GM12878 (cell line): Measurements from ENCODE around the gene IQGAP1. TPM values are rescaled to one million over a fixed set of nuclear protein-coding genes. Genes with fewer than 3 reads are reported as not detected.

Source experiments
- ATAC-seq: fragments of 200-7000 bp; cut with Tn5 transposase; 3 replicates; pipeline ENCODE4 v1.9.1; 2020; ENCODE audit warnings: mild to moderate bottlenecking, moderate library complexity
- BruUV-seq: library from RNA; stranded (reverse); fragments of 400-500 nt; replicated peaks from 2 replicates; lab custom pipeline; 2021; lab: Mats Ljungman, UMichigan
- CTCF ChIA-PET: fragments of 300-600 bp; sonication (Branson Sonifier 250); formaldehyde crosslinking; extraction: SDS; loops from one replicate; lab custom pipeline; 2021; ENCODE audit warnings: inconsistent platforms; lab: Yijun Ruan, JAX
- POLR2A ChIA-PET: fragments of 350-600 bp; formaldehyde crosslinking; extraction: SDS; loops from one replicate; lab custom pipeline; 2021; ENCODE audit warnings: inconsistent platforms; lab: Charles Lee
- RAD21 ChIA-PET: fragments of 300-600 bp; sonication (Branson Sonifier 250); formaldehyde crosslinking; loops from one replicate; lab custom pipeline; 2023; ENCODE audit warnings: antibody characterized with exemption; ENCODE audit not compliant: unreplicated experiment; lab: Charles Lee
- SMC1A ChIA-PET: fragments of 300-600 bp; sonication (Branson Sonifier 250); formaldehyde crosslinking; loops from one replicate; lab custom pipeline; 2023; ENCODE audit not compliant: unreplicated experiment, uncharacterized antibody; lab: Charles Lee
- DNase-seq: peaks from one replicate; pipeline ENCODE4 v3.0.0-alpha.2; 2011; ENCODE audit warnings: low read depth, low spot score
- FAIRE-seq: peaks from 3 replicates; lab custom pipeline; 2011; peaks lifted over from hg19 to GRCh38; lab: Jason Lieb, UNC
- H2AFZ ChIP-seq: 2 replicates; pipeline ENCODE4 v1.6.0; 2011; ENCODE audit warnings: low read depth, low read length, control low read depth; ENCODE audit not compliant: control insufficient read depth
- H3K27ac ChIP-seq: 2 replicates; pipeline ENCODE4 v1.5.1; 2011; ENCODE audit warnings: control low read depth; ENCODE audit not compliant: control insufficient read depth, insufficient read depth
- H3K27me3 ChIP-seq, 2 experiments: replicated peaks in 1 of 2; 2 replicates each; pipeline versions ENCODE4 v1.6.0 to v1.6.1; 2011; ENCODE audit warnings: low read length in 1 of 2; ENCODE audit not compliant: control insufficient read depth in 2 of 2, insufficient read depth in 2 of 2
- H3K36me3 ChIP-seq, 2 experiments: 2 replicates each; pipeline ENCODE4 v1.5.1; 2011; ENCODE audit warnings: low read length in 1 of 2; ENCODE audit not compliant: control insufficient read depth in 2 of 2, insufficient read depth in 2 of 2
- H3K4me1 ChIP-seq: 2 replicates; pipeline ENCODE4 v1.6.1; 2011; ENCODE audit warnings: mild to moderate bottlenecking, low read length, moderate library complexity, mixed read lengths; ENCODE audit not compliant: control insufficient read depth, insufficient read depth
- H3K4me2 ChIP-seq: 2 replicates; pipeline ENCODE4 v1.6.0; 2011; ENCODE audit warnings: control low read depth; ENCODE audit not compliant: control insufficient read depth, insufficient read depth
- H3K4me3 ChIP-seq: fragments of 200-600 bp; sonication (generic); 2 replicates; pipeline ENCODE4 v1.5.1; 2016
- H3K79me2 ChIP-seq: 2 replicates; pipeline ENCODE4 v1.6.0; 2011; ENCODE audit warnings: low read length; ENCODE audit not compliant: control insufficient read depth, insufficient read depth
- H3K9ac ChIP-seq: 2 replicates; pipeline ENCODE4 v1.8.0; 2011; ENCODE audit warnings: low read length, control low read depth, mixed read lengths; ENCODE audit not compliant: control insufficient read depth, insufficient read depth
- H3K9me3 ChIP-seq: replicated peaks from 3 replicates; pipeline ENCODE4 v1.5.1; 2011; ENCODE audit warnings: mild to moderate bottlenecking, low read length; ENCODE audit not compliant: control insufficient read depth, insufficient read depth
- H4K20me1 ChIP-seq: 2 replicates; pipeline ENCODE4 v1.6.0; 2011; ENCODE audit not compliant: control insufficient read depth, insufficient read depth
- ATF3 ChIP-seq: IDR thresholded peaks from 2 replicates; pipeline ENCODE4 v1.6.1; 2011; ENCODE audit warnings: low read depth, mild to moderate bottlenecking, low read length, moderate library complexity, borderline replicate concordance; ENCODE audit errors: extremely low read depth
- BMI1 ChIP-seq: fragments of 450-650 bp; IDR thresholded peaks from 2 replicates; pipeline ENCODE4 v1.6.1; 2016; ENCODE audit warnings: mild to moderate bottlenecking, moderate library complexity, borderline replicate concordance
- EZH2 ChIP-seq: IDR thresholded peaks from 2 replicates; pipeline ENCODE4 v1.6.1; 2012; ENCODE audit warnings: low read depth, mild to moderate bottlenecking, control low read depth, inconsistent platforms, low read length, borderline replicate concordance; ENCODE audit not compliant: control insufficient read depth
- FOXM1 ChIP-seq: IDR thresholded peaks from 2 replicates; pipeline ENCODE4 v1.6.1; 2012; ENCODE audit warnings: low read depth, mild to moderate bottlenecking, inconsistent platforms, low read length, moderate library complexity
- GABPA ChIP-seq: IDR thresholded peaks from 2 replicates; pipeline ENCODE4 v1.6.1; 2014; ENCODE audit warnings: antibody characterized with exemption, low read depth, mild to moderate bottlenecking, inconsistent platforms
- HDAC2 ChIP-seq: fragments of 200-600 bp; sonication (generic); IDR thresholded peaks from 2 replicates; pipeline ENCODE4 v1.6.1; 2017
- IKZF2 ChIP-seq, 2 experiments: fragments of 450-650 bp; IDR thresholded peaks; 2 replicates each; pipeline ENCODE4 v1.6.1; 2017; ENCODE audit warnings: mild to moderate bottlenecking in 2 of 2, moderate library complexity in 2 of 2
- MEF2B ChIP-seq: fragments of 450-650 bp; IDR thresholded peaks from 2 replicates; pipeline ENCODE4 v1.6.1; 2018; ENCODE audit warnings: mild to moderate bottlenecking, moderate library complexity; ENCODE audit not compliant: partially characterized antibody, poor library complexity, severe bottlenecking
- NFYB ChIP-seq: IDR thresholded peaks from 2 replicates; pipeline ENCODE4 v1.6.1; 2011; ENCODE audit warnings: low read depth, mild to moderate bottlenecking, low read length, improper control_type of control experiment, moderate library complexity; ENCODE audit not compliant: insufficient read depth
- NR2F1 ChIP-seq: fragments of 450-650 bp; conservative IDR thresholded peaks from 2 replicates; pipeline ENCODE4 v1.6.1; 2017; ENCODE audit warnings: mild to moderate bottlenecking
- PBX3 ChIP-seq: IDR thresholded peaks from 2 replicates; pipeline ENCODE4 v1.6.1; 2011; ENCODE audit warnings: mild to moderate bottlenecking, low read depth, low read length, moderate library complexity; ENCODE audit not compliant: insufficient replicate concordance
- RELB ChIP-seq: fragments of 450-650 bp; IDR thresholded peaks from 2 replicates; pipeline ENCODE4 v1.6.1; 2017; ENCODE audit warnings: low read depth, mild to moderate bottlenecking, moderate library complexity
- RFX5 ChIP-seq: IDR thresholded peaks from 2 replicates; pipeline ENCODE4 v1.6.1; 2011; ENCODE audit warnings: low read depth, low read length, improper control_type of control experiment
- SRF ChIP-seq, 2 experiments: IDR thresholded peaks; 2 replicates each; pipeline ENCODE4 v1.6.1; 2011; ENCODE audit warnings: low read depth in 2 of 2, low read length in 2 of 2, mild to moderate bottlenecking in 1 of 2, moderate library complexity in 1 of 2
- TARDBP ChIP-seq: IDR thresholded peaks from 2 replicates; pipeline ENCODE4 v1.6.1; 2016; ENCODE audit warnings: borderline replicate concordance
- TCF3 ChIP-seq: IDR thresholded peaks from 2 replicates; pipeline ENCODE4 v1.6.1; 2012; ENCODE audit warnings: low read depth, mild to moderate bottlenecking, low read length, borderline replicate concordance; ENCODE audit not compliant: insufficient read depth
- ZNF687 ChIP-seq: fragments of 450-650 bp; IDR thresholded peaks from 2 replicates; pipeline ENCODE4 v1.6.1; 2017; ENCODE audit warnings: mild to moderate bottlenecking, moderate library complexity
- WGBS: methylation state at CpG from one replicate; pipeline ENCODE4 v1.1.6; 2016; ENCODE audit warnings: low lambda C conversion rate; ENCODE audit not compliant: insufficient replicate concordance, insufficient coverage; ENCODE audit errors: missing lambda C conversion rate; 5-methylcytosine and 5-hydroxymethylcytosine counted together
- in situ Hi-C: fragments of 300-500 bp; cut with MboI; formaldehyde crosslinking; loops from 9 replicates; pipeline ENCODE4 v1.14.3; 2018; ENCODE audit warnings: mixed read lengths
- intact Hi-C: fragments of 100-400 bp; cut with micrococcal nuclease; formaldehyde crosslinking; loops from one replicate; pipeline ENCODE4 v1.14.2; 2022; ENCODE audit not compliant: unreplicated experiment
- polyA plus RNA-seq, 11 experiments: library from polyadenylated mRNA; depleted of rRNA in 4 of 11; unstranded in 6 of 11; stranded (reverse) in 5 of 11; fragments of >200 nt; fragmentation: Nextera tagmentation in 4 of 11; fragmentation: Illumina TruSeq in 1 of 11; extraction: Ambion mirVana in 4 of 11; extraction: Trizol in 1 of 11; gene quantifications; 1 replicate in 1 of 11; 2 replicates in 10 of 11; pipeline versions ENCODE4 v1.2.1 to v1.2.3, GENCODE V29; 2011 to 2016; ENCODE audit warnings: inconsistent platforms in 2 of 11, missing spikeins in 2 of 11, low read depth in 1 of 11
- total RNA-seq, 4 experiments: library from RNA; depleted of rRNA in 3 of 4; stranded (reverse); fragments of >200 nt in 3 of 4; fragmentation: Illumina TruSeq in 1 of 4; extraction: Trizol in 1 of 4; gene quantifications; 2 replicates each; pipeline versions ENCODE4 v1.2.1 to v1.2.3, GENCODE V29; 2013 to 2021

IQGAP1 gene
- total and polyA plus RNA-seq, 10 of the 15 experiments (the other 5 are each of a cell fraction or from before 2014, with no cell fraction given): 65.2 to 250 (median 112) TPM

- Histone ChIP-seq H3K9ac (no peak overlapping the region), H3K9me3 (no peaks in the 10 kb centered on the region), H4K20me1 (no peaks in the 10 kb centered on the region), H3K4me1 (no peaks in the 10 kb centered on the region), H3K36me3 (peaks cover 8 to 34% of the 10 kb centered on the region in 2 experiments), H3K27ac (no peak overlapping the region), H3K27me3 (no peaks in the 10 kb centered on the region), H3K79me2 (no peaks in the 10 kb centered on the region), H3K4me2 (no peak overlapping the region), H3K4me3 (no peak overlapping the region), H2AFZ (no peak overlapping the region)
- ChIA-PET SMC1A (interaction anchor here (0.7 to 7.9 kb wide), 7 partner anchors 8 to 182 kb away, joined by 3 to 107 read pairs (median 3); no protein-coding TSS in a partner anchor), CTCF (interaction anchor here (0.7 to 2.5 kb wide), 3 partner anchors 20 to 159 kb away, joined by 3 to 20 read pairs (median 3); no protein-coding TSS in a partner anchor), POLR2A (interaction anchor here (0.6 kb wide), 2 partner anchors 35 to 87 kb away, joined by 5 read pairs; no protein-coding TSS in a partner anchor), RAD21 (interaction anchor here (1.3 to 5.6 kb wide), 3 partner anchors 91 to 159 kb away, joined by 4 to 59 read pairs (median 6); partner anchors contain the start of gene IQGAP1)
- FAIRE-seq (no peak), ATAC-seq (no peak), DNase-seq (no peak)
- intact Hi-C loops: loop anchor here (10.0 kb wide), 1 partner anchor 795 kb away; no protein-coding TSS in a partner anchor
- WGBS: 92% methylated on average over 5 of the region's 5 CpGs
- in situ Hi-C loops: no loop called here
- BruUV-seq: no TSS peak
- TF ChIP-seq IKZF2 (IDR thresholded peaks at IDR 0.05) (no peak), MEF2B (no peak), BMI1 (no peak), TCF3 (no peak), TARDBP (no peak), EZH2 (no peak), NFYB (no peak), ATF3 (no peak), SRF (IDR thresholded peaks at IDR 0.05; ENCODE audit: low read depth in 2 of 2, low read length in 2 of 2) (no peak), FOXM1 (no peak), RFX5 (no peak), RELB (no peak), PBX3 (no peak), HDAC2 (no peak), ZNF687 (no peak), NR2F1 (no peak), GABPA (no peak)
Observed at GRCh38 chr15:90479656-90480055, 91.6 kb downstream of the IQGAP1 start.
